Nephron progenitor cell (in vitro differentiated cells): Measurements from ENCODE around the gene SOS1.

ENCODE experiments used
- DNase-seq: peaks from one replicate; pipeline ENCODE4 v3.0.0; 2021
- H3K27ac Mint-ChIP-seq: 2 replicates; pipeline ENCODE4 v1.8.0; 2021; ENCODE audit warnings: mild to moderate bottlenecking, moderate library complexity, mixed read lengths
- H3K27me3 Mint-ChIP-seq: 2 replicates; pipeline ENCODE4 v1.8.0; 2021; ENCODE audit warnings: mild to moderate bottlenecking, low read depth, mixed read lengths; ENCODE audit not compliant: poor library complexity
- H3K36me3 Mint-ChIP-seq: 2 replicates; pipeline ENCODE4 v1.8.0; 2021; ENCODE audit warnings: low read depth, mixed read lengths
- H3K4me1 Mint-ChIP-seq: 2 replicates; pipeline ENCODE4 v1.8.0; 2021; ENCODE audit warnings: mixed read lengths
- H3K4me3 Mint-ChIP-seq: 2 replicates; pipeline ENCODE4 v1.8.0; 2021; ENCODE audit warnings: mild to moderate bottlenecking, moderate library complexity, mixed read lengths
- H3K9me3 Mint-ChIP-seq: 2 replicates; pipeline ENCODE4 v1.8.0; 2021; ENCODE audit warnings: mild to moderate bottlenecking, moderate library complexity, mixed read lengths
- TF ChIP-seq, protein P1 (sequence below): fragments of 200-600 bp; sonication (generic); IDR thresholded peaks from 2 replicates; pipeline ENCODE4 v1.5.0; 2021; ENCODE audit warnings: antibody characterized with exemption

Gene SOS1

DNA sequence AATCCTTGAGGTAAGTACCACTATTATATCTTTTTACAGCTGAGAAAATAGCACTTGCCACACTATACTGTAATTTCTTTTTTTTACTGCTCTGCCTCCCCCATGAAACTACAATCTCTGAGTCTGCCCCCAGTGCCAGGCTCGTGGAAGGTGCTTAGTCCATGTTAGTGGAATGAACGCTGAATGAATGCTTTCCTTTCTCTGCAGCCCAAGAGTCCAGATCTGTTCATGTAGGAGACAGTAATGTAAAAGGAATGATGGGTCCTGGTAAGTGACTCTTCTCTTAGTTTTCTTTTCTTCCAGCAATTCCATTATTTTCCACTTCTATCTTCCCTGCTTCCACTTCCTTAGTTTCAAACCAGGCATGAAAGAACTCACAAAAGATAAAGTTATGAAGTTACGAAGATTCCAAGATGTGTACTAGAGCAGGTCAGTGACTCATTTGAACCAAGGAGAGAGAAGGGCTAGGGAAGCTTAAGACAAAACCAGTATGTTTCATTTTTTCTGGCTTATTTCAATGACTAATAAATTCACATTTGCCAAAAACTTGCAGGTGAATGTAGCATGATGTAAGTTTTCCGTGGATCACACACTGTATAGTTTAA lies 185.2 kb downstream of the SOS1 start:
- DNase-seq = no peak
- Mint-ChIP-seq H3K36me3 (no peaks in the 10 kb centered on the region), H3K27ac (no peak overlapping the region), H3K4me1 (no peaks in the 10 kb centered on the region), H3K9me3 (no peaks in the 10 kb centered on the region), H3K27me3 (no peaks in the 10 kb centered on the region), H3K4me3 (no peak overlapping the region)
- TF ChIP-seq, protein P1, sequence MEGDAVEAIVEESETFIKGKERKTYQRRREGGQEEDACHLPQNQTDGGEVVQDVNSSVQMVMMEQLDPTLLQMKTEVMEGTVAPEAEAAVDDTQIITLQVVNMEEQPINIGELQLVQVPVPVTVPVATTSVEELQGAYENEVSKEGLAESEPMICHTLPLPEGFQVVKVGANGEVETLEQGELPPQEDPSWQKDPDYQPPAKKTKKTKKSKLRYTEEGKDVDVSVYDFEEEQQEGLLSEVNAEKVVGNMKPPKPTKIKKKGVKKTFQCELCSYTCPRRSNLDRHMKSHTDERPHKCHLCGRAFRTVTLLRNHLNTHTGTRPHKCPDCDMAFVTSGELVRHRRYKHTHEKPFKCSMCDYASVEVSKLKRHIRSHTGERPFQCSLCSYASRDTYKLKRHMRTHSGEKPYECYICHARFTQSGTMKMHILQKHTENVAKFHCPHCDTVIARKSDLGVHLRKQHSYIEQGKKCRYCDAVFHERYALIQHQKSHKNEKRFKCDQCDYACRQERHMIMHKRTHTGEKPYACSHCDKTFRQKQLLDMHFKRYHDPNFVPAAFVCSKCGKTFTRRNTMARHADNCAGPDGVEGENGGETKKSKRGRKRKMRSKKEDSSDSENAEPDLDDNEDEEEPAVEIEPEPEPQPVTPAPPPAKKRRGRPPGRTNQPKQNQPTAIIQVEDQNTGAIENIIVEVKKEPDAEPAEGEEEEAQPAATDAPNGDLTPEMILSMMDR = no peak

DNA sequence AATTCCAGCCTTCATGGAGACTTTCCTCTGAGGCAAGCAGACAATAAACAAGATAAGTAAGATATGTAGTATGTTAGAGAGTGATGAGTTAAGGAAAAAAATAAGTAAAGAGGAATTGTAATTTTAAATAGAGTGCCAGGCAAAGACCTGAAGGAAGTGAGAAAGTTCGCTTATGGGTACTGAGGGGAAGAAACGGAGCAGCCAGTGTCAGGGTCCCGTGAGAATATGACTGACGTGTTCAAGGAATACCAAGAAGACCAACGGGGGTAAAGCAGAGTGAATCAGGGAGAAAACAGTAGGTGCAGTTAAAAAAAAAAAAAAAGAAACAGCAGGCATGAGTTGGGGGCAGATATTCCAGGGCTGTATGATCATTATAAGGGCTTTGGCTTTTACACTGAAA lies 186.1 kb downstream of the SOS1 start:
- no peaks in the 10 kb centered on the region for H3K36me3 Mint-ChIP-seq
- no peaks in the 10 kb centered on the region for H3K4me1 Mint-ChIP-seq
- no peaks in the 10 kb centered on the region for H3K27me3 Mint-ChIP-seq
- TF ChIP-seq, protein P1 = no peak
- DNase-seq = no peak
- no peak overlapping the region for H3K27ac Mint-ChIP-seq
- no peak overlapping the region for H3K4me3 Mint-ChIP-seq
- H3K9me3 Mint-ChIP-seq = no peaks in the 10 kb centered on the region

DNA sequence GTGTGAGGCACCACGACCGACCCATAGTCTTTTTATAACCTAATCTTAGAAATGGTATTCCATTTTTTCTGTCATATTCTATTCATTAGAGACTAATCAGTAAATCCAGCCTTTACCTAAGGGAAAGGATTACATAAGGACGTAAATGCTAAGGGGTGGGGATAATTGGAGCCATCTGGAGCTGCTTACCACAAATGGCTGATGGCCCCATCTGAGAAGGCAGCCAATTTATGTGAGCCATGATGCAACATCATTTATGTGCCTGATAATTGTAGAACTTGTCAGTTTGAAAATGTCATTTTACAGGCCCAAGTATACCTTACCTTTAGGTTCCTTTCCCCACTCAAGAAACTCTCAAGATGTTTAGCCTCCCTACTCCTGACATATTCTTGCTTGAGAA lies 187.2 kb downstream of the SOS1 start:
- Mint-ChIP-seq H3K9me3 (no peaks in the 10 kb centered on the region), H3K27ac (no peak overlapping the region), H3K36me3 (no peaks in the 10 kb centered on the region), H3K4me3 (no peak overlapping the region), H3K27me3 (no peaks in the 10 kb centered on the region), H3K4me1 (no peaks in the 10 kb centered on the region)
- DNase-seq = no peak
- TF ChIP-seq, protein P1 = no peak

DNA sequence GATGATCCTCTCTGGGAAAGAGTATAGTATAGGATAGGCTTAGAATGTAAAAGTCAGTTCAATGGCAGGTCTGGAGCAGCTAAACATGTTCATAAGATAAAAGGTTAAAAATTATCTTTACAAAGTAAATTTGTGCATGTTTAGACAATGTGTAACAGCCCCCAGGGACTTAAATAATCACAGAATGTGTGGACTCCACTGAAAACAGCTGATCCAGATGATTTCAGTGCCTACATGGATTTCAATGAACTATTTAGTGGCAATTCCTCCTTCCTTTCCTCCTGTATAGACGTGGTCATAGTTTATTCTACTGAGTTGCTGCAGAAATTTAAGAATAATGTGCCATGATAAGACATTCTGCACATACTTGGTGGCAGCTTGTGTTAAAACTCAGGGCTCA lies 188.3 kb downstream of the SOS1 start:
- H3K4me3 Mint-ChIP-seq = no peak overlapping the region
- TF ChIP-seq, protein P1 = no peak
- no peaks in the 10 kb centered on the region for H3K4me1 Mint-ChIP-seq
- no peak overlapping the region for H3K27ac Mint-ChIP-seq
- no peaks in the 10 kb centered on the region for H3K27me3 Mint-ChIP-seq
- no peaks in the 10 kb centered on the region for H3K9me3 Mint-ChIP-seq
- no peak for DNase-seq
- no peaks in the 10 kb centered on the region for H3K36me3 Mint-ChIP-seq
